ENCODE data around the gene TAS2R60. TPM values are rescaled to one million over a fixed set of nuclear protein-coding genes. Genes with fewer than 3 reads are reported as not detected.
"Not testable (repeated sequence)": the region's sequence is repeated elsewhere in the genome, so short reads cannot be mapped to it uniquely, and the experiment has no call there.

The TAS2R60 gene
- total and polyA plus RNA-seq, 9 of the 15 experiments (the other 6 are each of a cell fraction or from before 2014, with no cell fraction given): 0.08 TPM; not detected in 8

DNA sequence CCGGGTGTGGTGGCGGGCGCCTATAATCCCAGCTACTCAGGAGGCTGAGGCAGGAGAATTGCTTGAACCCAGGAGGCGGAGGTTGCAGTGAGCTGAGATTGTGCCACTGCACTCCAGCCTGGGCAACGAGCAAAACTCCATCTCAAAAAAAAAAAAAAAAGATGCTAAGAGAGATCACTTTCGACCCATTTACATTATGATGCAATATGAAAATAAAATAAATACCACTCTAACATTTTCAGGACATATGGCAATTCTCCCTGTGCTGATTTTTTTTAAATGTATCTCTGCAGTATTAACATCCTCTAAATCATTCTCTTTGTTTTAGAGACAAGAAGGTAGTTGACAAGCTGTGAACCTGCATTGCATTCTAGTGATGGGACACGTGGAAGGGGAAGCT is 28.0 kb upstream of the TAS2R60 start:
- H3K4me1 ChIP-seq (replicated peaks in 1 of 2; ENCODE audit: control insufficient read depth in 2 of 2, insufficient read depth in 2 of 2, low read length in 2 of 2); BruUV-seq (replicated peaks); ATAC-seq; H3K36me3 ChIP-seq (ENCODE audit: control insufficient read depth, insufficient read depth, low read length); H2AFZ ChIP-seq (ENCODE audit: low read depth, low read length); H3K79me2 ChIP-seq (ENCODE audit: control insufficient read depth, insufficient read depth, low read length); H3K9ac ChIP-seq (ENCODE audit: insufficient read depth in 1 of 2, low read depth in 2 of 2, low read length in 2 of 2); H3K4me2 ChIP-seq (ENCODE audit: insufficient read depth, low read length); H3K9me3 ChIP-seq (replicated peaks; ENCODE audit: control insufficient read depth, insufficient read depth, low read depth, low read length); H3K9me1 ChIP-seq (ENCODE audit: control insufficient read depth, insufficient read depth, low read length); H4K20me1 ChIP-seq (replicated peaks; ENCODE audit: control insufficient read depth, insufficient read depth, low read length); DNase-seq (ENCODE audit: extremely low read depth in 1 of 4, low spot score in 3 of 4); H3K27me3 ChIP-seq (ENCODE audit: control insufficient read depth in 2 of 2, insufficient read depth in 2 of 2, low read length in 2 of 2); H3K4me3 ChIP-seq; H3K27ac ChIP-seq (ENCODE audit: extremely low read depth, low read depth, low read length); FAIRE-seq; in situ Hi-C loops (cut with MboI); TF ChIP-seq CEBPG (CRISPR knock-in tag; IDR thresholded peaks at IDR 0.05): not testable (repeated sequence)
- ChIA-PET POLR2A (interaction anchor here (1.1 to 1.2 kb wide), 2 partner anchors 26 to 35 kb away, joined by 3 to 5 read pairs; no protein-coding TSS in a partner anchor), CTCF (ENCODE audit: low intra/inter-chr PET ratio) (interaction anchor here (1.9 kb wide), 2 partner anchors 35 to 174 kb away, joined by 4 to 12 read pairs; no protein-coding TSS in a partner anchor)
- WGBS (ENCODE audit: insufficient coverage, low coverage, missing lambda C conversion rate): 44% methylated on average over 7 of the region's 7 CpGs
- TF ChIP-seq CEBPB (tag; IDR thresholded peaks at IDR 0.05) (peak; percentile 69), IRF9 (tag; IDR thresholded peaks at IDR 0.05) (peak; percentile 46; the same call in 1 of the 2 replicates), CEBPG (tag; conservative IDR thresholded peaks at IDR 0.05 in 1 of 2, IDR thresholded peaks at IDR 0.05 in 1 of 2) (peak in 1 of 2 experiments; percentile 88; a peak in 3 of 4 replicates), ZNF668 (CRISPR knock-in tag; IDR thresholded peaks at IDR 0.05) (0 out of 2 replicates have a peak, but pooled peaks have one; percentile 5)
- TF ChIP-seq, protein P1, sequence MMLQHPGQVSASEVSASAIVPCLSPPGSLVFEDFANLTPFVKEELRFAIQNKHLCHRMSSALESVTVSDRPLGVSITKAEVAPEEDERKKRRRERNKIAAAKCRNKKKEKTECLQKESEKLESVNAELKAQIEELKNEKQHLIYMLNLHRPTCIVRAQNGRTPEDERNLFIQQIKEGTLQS (IDR thresholded peaks at IDR 0.05): peak; percentile 53
- TF ChIP-seq, protein P1 (CRISPR knock-in tag; conservative IDR thresholded peaks at IDR 0.05): not testable (repeated sequence)
- intact Hi-C loops (cut with micrococcal nuclease): loop anchor here (5.0 kb wide), 2 partner anchors 92 to 93 kb away; no protein-coding TSS in a partner anchor
